Stimulated activated CD8-positive, alpha-beta memory T cell treated with anti-CD3 and anti-CD28 coated beads, Interleukin-12 subunit alpha, Interleukin-12 subunit beta, amount 100 ng/mL, for 4 hours (primary cell): ENCODE data around the gene COPB1.

Source experiments
- DNase-seq: peaks from one replicate; pipeline ENCODE4 v3.0.0-alpha.2; 2020; ENCODE audit warnings: low read depth

The COPB1 gene

DNA sequence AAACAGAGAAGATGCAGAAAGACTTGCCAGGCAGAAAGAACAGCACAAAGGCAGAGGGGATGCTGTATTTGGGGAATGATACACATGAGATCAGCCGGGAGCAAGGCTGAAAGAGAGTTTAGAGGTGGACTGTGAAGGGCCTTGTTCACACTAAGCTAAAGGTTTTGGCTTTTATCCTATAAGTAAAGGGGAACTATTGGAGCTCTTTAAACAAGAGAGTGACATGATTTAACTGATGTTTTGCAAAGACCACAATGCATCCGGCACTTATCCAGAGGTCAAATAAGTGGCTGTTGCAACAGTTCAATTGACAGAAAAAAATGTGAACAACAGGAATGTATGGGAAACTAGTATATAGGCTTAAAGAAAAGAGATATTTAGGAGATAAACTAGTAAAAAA is 76.0 kb downstream of the COPB1 start:
- DNase-seq = no peak

DNA sequence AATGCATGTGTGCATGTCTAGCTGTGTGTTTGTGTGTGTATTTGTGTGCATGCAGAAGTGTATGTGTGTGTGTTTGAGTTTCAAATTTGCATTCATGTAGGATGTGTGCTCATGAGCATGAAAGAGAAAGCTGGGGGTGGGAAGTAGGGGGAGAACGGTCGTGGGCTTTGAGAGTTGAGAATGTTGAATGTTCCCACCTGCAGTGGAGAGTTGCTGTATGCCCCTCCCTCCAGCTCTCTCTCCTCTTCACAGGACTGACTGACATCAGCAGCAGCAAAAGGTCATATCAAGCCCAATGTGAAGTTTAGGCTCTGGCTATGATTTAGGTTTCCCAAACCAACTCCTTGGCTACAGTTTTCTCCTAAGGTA is 76.8 kb downstream of the COPB1 start:
- DNase-seq = no peak

DNA sequence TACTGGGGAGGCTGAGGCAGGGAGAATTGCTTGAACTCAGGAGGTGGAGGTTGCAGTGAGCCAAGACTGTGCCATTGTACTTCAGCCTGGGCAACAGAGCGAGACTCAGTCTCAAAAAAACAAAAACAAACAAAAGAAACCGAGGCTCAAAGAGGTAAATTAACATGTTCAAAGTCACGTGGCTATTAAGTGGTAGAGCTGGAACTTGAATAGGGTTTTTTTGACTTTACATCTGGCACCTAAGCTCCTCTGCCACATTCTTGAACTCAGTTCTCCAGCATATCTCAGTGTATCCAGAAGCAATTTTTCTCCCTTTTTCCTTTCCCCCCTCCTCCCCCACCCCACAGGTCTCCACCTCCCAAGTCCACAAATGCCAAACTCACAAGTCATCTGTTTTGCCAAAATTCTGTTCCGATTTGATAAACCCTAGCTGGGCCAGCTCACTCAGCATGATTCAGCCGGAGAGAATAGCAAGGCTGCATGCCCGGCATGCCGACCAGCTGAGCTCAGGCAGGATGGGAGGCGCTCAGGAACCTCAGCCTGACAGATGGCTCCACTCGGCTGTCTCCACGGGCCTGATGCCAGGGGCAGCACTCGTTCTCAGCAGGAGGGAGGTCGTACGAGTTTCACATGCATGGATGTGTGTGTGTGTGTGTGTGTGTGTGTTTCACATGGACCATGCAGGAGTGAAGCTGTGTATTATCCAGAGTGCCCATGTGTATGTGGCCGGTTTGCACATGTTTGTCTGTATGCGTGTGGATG is 77.4 kb downstream of the COPB1 start:
- DNase-seq = no peak

DNA sequence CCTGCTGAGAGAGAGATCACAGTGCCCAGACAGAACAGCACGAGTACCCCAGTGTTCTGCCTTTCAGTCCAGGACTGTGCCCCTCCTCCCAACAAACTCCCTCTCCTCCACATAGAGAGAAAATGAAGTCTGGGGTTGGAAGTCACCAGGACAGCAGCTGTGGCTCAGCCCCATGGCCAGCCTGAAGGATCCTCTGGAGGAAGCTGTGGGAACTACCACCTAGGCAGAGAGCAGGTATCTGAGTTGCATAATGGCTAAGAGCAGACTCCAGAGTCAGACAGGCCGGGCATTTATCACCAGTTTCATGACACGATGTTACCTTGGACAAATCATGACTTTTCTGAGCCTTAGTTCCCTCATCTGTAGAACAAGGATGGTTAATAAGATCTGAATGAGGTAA is 79.4 kb downstream of the COPB1 start:
- no peak for DNase-seq

DNA sequence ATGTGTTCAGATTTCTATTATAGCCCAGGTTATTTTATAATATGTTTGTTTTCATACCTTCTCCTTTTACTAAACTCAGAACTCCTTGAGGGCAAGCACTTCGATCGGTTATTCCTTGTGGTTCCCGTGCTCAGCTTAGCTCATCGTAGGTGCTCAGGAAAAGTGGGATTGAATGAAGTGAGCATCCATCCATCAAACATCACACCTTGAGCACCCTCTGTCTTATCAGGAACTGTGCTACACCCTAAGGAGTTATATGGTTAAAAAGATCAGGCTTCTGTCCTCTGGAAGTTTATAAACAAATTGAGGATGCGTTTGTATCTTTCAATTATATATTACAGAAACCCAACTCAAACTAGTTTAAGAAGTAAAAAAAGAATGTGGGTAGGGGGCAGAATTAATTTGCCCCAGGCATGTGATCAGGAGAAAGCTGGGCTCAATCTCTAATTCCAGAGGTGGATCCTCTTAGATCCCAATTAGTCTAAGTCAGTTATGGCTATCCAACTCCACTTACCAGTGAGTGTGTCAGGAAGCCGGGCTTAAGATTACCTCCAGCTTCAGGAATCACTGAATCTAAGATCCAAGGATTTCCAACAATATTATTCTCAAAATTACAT is 80.7 kb downstream of the COPB1 start:
- DNase-seq = no peak

DNA sequence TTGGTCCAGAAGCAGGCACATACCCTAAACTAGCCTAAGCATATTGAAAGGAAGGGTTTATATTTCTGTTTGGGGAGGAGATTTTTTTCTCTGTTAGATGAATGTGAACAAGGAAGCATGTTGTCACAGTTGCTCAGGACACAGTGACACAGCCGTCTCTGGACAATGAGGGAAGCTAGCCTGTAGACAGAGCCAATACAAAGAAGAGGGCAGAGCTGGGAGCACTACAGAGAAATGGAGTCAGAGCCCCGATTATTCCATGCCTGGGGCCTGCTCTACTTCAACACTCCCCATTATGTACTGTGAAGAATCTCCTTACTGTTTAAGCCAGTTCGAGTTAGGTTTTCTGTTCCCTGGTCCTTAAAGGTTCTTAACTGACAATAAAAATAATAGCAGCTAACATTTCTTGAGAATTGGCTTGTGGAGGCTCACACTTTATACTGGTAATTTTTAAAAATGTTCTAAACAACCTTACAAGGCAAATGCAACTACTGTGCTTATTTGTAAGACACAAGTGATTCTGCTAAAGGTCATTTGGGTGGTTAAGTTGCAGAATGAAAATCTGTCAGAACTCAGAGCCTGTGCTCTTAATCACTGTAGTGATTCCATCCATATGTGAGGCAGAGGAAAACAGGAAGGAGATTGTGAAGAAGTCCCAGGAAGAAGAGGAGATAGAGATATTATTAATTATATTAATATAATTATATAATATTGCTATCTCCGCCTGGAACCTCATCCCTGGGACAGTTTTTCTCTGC is 81.8 kb downstream of the COPB1 start:
- no peak for DNase-seq

DNA sequence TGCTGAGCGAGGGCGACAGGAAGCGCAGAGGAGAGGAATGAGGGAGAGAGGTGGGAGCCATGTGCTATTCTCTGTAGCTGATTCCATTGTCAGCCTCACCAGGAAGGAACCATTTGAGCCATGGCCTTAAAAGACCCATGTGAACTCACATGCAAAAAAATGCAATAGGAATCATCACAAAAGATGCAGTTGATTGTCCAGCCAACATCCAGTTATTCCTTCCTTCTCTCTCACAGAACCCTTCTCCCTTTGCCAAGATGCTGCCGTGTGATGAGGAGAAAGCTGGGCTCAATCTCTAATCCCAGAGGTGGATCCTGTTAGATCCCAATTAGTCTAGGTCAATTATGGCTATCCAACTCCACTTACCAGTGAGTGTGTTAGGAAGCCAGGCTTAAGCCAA is 82.4 kb downstream of the COPB1 start:
- DNase-seq = no peak

DNA sequence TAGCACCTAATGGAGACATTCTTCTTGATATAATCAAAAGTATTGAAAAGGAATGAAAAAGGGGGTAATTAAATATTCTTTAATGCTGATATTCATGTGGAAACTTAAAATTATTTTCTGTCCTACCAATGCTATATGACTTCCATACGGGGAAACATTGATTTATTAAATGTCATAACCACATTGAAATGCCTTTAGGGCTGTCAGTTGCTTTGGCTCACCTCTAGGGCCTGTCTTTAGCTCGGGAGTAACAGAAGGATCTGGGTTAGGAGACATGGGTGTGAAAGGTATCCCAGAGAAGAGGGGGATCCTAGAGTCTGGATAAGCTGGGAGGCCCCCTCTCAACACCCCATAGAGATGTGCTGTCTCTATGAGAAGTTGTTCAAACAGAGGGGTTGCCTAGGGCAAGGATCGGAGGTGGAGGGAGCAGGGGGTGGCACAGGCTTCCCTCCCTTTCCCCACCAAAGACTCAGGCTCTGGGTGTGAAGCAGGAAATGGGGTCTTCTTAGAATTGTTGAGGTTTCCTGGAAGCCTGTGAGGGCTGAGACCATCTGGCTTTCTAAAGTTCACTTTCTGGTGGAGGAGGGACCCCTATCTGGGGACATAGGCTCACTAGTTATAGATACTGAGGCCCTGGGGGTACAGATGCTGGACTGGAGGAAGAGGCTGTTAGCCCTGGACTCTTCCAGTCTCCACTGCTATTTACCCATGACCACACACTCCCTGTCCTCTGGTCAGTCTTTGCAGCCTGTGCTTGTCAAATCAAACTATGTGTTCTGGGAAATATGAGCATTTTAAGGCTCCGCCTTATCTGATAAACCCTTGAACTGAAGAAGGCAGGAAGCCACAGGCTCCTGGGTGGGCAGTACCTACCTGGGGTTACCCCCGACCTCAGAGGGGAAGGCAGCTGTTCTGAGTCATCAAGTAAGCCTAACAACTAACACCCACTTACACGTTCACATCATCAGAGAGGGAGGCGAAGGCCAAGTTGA is 84.8 kb downstream of the COPB1 start:
- DNase-seq = peak; percentile 64

DNA sequence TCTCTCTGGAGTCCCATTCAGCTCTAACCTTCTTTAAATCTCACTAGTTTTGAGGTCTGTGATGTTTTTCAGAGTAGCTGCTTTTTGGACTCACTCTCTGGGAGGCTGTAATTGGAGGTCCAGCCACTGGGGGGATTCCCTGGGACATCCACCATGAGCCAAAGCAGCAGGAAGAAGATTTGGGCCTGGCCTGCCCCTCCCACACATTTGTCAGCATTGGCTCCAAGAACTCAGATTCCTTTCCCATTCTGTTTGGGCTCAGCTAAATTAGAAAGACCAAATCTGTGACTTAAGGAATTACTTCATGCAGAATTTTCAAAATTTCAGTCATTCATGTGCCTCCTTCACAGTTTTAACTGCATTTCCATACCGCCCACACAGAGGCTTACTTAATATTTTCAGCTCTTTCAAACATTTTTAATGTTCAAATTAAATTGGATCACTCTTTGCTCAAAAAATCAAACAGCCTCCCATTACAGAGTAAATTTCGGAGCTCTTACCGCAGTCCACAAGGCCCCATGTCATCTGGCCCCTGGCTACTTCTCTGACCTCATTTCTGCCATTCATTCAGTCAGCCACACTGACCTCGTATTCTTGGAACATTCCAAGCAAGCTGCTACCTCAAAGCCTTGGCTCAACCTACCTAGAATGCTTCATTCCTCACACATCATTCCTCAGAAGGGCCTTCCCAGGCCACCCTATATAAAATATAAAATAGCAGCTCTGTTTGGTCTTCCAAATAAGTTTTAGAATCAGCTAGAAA is 86.1 kb downstream of the COPB1 start:
- no peak for DNase-seq

DNA sequence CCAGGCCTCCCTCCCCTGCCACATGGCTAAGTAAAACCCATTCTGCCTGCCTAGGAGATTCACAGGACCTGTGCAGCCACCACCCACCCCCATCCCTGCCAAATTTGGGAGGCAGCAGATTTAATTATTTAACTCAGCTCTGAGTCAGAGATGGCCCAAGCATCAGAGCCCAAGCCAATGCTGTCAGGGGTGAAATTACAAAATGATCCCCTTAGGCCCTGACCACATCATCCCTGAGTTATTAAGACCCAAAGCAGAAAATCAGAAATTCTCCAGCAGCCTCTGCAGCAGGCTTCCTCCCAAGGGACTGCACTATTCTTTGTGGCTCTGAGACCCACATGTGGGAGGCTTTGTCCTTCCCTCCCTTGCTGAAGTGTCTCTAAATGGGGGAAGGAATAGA is 87.8 kb downstream of the COPB1 start:
- no peak for DNase-seq

DNA sequence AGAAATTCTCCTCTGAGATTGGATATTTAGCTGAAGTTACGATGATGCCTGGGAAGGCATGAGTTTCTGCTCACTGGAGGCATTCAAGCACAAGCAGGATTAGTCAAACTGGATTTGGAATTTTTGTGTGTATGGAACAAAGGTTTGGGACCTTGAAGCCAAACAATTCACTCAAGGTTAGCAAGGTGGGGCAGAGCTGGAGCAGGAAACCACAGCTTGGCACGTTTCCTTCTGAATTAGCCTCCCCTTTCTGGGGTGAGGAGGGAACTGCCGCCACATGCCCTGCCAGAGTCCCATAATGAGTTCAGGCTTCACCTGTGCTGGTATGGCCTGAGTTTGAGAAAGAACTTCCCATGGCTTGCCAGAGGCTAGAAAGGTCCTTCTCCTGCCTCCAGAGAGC is 89.7 kb downstream of the COPB1 start:
- no peak for DNase-seq

DNA sequence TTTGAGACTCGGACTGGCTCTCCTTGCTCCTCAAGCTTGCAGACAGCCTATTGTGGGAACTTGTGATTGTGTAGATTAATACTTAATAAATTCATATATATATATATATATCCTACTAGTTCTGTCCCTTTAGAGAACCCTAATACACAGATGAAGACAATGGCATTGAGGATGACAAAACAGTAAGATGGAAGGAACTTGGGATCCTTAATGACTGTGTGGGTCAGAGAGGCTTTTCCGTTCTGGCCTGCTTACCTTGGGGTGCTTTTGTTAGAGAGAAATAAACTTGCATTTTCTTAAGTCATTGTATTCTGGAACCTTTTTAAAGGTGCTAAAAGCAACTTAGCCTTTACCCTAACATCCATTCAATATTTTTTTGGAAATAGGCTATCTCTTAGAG is 91.0 kb downstream of the COPB1 start:
- DNase-seq = no peak
